ENCODE measurements around the gene TNK2.

DNA sequence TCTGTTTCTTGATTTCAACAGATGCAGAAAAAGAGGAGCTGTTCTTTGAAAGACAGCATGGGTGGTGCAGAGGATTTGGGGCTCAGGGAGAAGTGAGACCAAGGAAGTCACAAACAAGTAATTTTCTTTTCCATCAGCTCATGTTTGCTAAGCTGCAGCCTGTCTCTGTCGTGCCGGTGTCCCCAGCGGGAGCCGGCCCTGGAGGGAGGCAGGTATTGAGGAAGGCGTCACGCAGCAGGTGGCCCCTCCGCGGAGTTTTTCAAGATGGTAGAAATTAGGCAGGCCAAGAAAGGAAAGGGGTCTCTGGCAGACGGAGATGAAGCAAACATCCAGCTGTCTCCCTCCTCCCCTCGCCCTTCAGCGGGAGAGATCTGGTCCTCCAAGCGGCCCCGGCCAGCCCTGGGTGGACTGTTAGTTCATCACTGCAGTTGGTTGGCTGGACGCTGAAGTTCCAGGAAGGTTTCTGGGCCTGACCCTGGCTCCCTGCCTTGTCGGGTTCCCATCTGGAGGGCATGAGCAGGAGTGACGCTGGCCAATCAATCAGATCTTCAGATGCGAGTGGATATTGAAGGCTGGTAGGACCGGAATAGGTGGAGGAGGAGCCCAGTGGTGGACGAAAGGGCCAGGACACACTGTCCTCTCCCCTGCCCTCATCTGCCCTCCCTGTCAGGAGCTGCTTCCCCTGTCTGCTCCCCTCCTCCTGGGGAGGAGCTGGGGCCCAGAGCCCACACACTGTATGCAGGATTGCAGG is 68.9 kb downstream of the TNK2 start:
- TF ChIP-seq POLR2A (IDR thresholded peaks at IDR 0.05) = no peak
- no peak for TF ChIP-seq CTCF (IDR thresholded peaks at IDR 0.05)

All from thyroid gland (tissue), 4 donors.